Erythroblast (primary cell): ENCODE data around the gene TICAM1.

ENCODE experiments used
- GATA1 ChIP-seq: IDR thresholded peaks from 2 replicates; pipeline ENCODE4 v1.6.1; 2011; ENCODE audit warnings: low read depth, mild to moderate bottlenecking, control low read depth, low read length, moderate library complexity
- POLR2A ChIP-seq: IDR thresholded peaks from 2 replicates; pipeline ENCODE4 v1.6.1; 2011; ENCODE audit warnings: mild to moderate bottlenecking, low read length

GRCh38 chr19:4781801-4782200 is 49.7 kb downstream of the TICAM1 start:
- no peak for TF ChIP-seq POLR2A
- no peak for TF ChIP-seq GATA1
